NT2/D1 (cell line): Measurements from ENCODE around the gene TERT.

Experiments
- YY1 ChIP-seq: IDR thresholded peaks from 2 replicates; pipeline ENCODE4 v1.6.1; 2011; ENCODE audit not compliant: insufficient read length, insufficient read depth
- ZNF274 ChIP-seq: IDR thresholded peaks from 2 replicates; pipeline ENCODE4 v1.6.1; 2011; ENCODE audit warnings: mild to moderate bottlenecking, low read depth, low read length

DNA sequence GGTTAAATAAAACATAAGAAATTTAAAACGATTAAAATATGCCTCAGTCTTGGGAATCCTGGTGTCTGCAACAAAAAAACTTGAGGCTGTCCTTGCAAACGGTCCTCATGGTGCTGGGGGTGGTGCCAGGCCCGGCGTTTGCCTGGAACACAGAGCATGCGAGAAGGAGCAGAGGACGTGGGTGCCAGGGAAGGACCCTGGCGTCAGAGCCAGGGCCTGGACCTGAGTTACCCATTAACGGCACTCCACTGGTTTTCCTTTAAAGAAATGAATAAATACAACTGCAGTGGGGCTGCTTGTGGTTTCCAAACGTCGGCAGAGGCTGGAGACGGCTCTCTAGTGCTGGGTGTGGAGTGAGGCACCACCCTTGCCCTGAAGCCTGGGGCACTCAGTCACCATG, 69.8 kb downstream of the TERT start, which contains the start of gene SLC6A18:
- no peak for TF ChIP-seq ZNF274
- no peak for TF ChIP-seq YY1
